ENCODE measurements around the gene SPINK4. TPM values are rescaled to one million over a fixed set of nuclear protein-coding genes. Genes with fewer than 3 reads are reported as not detected.

The SPINK4 gene, protein sequence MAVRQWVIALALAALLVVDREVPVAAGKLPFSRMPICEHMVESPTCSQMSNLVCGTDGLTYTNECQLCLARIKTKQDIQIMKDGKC
- not detected for polyA plus RNA-seq (2012; ENCODE audit: low read depth, missing spikeins)

DNA sequence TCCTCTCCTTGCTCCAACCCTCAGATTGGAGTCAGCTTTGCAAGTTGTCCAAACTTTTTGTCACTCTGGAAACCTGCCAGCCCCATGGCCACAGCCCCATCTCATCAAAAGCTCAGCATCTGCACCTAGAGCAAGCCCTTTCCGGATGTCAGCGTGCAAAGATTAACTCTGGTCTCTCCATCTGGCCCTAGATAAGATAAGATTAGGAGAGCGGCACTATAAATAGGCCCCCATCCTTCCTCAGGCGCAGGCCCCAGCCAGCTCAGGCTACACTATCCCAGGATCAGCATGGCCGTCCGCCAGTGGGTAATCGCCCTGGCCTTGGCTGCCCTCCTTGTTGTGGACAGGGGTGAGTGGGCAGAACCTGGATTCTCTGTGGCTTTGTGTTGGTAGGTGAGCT, at the start of gene SPINK4:
SPINK4 (plus strand) TSS at position 247 of the 400 bp plus-strand sequence; CDS start at position 289, 42 bp downstream.
- FAIRE-seq (no peak), DNase-seq (ENCODE audit: insufficient read length, low spot score) (no peak)
- no peak for TF ChIP-seq TAF1 (IDR thresholded peaks at IDR 0.05; ENCODE audit: low read depth, low read length)

DNA sequence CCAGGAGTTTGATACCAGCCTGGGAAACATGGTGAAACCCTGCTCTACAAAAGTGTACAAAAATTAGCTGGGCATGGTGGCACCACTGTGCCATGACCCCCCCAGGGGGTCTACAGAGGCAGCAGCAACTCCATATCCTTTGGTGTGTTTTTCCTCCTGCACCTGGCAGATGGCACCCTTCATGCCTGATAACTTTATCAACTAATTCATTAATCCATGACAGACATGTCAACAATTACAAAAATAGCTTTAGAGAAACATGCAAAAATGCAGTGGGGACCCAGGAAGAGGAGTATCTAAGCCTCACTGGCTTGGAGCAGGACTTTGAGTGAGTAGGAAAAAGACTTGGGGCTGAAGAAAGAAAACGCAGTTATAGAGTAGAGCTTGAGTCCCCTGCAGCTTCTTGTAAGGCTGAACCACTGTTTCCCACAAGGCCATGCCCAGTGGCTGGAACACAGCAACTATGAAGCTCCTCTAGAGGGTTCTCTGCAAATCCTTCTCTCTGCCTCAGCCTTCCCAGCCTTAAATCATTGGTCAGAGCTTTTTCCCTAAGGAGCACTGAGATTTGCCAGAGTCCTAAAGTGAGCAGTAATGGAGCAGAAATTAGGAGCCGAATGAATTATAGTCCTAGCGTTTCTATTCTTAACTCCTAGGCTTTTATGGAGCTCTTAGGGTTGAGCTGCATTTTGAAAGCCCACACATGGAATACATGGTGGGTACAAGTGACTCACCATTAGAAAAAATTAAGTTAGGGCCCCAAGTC, 47.3 kb upstream of the SPINK4 start:
- FAIRE-seq = no peak
- DNase-seq (ENCODE audit: insufficient read length, low spot score) = no peak
- TF ChIP-seq PAX5 (IDR thresholded peaks at IDR 0.05; ENCODE audit: insufficient read depth, low read length, severe bottlenecking) = no peak

DNA sequence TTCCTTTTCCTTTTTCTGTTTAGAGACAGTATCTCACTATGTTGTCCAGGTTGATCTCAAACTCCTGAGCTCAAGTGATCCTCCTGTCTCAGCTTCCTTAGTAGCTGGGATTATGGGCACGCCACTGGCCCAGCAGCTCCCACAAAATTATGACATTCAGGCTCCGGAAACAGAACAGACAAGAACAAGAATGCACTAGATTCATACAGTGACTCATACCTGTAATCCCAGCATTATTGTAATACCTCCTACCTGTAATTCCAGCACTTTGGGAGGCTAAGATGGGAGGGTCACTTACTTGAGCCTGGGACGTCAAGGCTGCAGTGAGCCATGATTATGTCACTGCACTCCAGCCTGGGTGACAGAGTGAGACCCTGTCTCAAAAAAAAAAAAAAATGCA, 46.1 kb upstream of the SPINK4 start:
- no peak for DNase-seq (ENCODE audit: insufficient read length, low spot score)
- TF ChIP-seq POU2F2 (IDR thresholded peaks at IDR 0.05; ENCODE audit: low read depth, low read length) = no peak
- no peak for TF ChIP-seq PAX5 (IDR thresholded peaks at IDR 0.05; ENCODE audit: insufficient read depth, low read length, severe bottlenecking)
- no peak for TF ChIP-seq POLR2AphosphoS5 (IDR thresholded peaks at IDR 0.05; ENCODE audit: low read depth, low read length)
- no peak for TF ChIP-seq POLR2A (IDR thresholded peaks at IDR 0.05; ENCODE audit: low read depth, low read length)
- no peak for TF ChIP-seq SPI1 (IDR thresholded peaks at IDR 0.05; ENCODE audit: low read depth, low read length)
- no peak for FAIRE-seq

DNA sequence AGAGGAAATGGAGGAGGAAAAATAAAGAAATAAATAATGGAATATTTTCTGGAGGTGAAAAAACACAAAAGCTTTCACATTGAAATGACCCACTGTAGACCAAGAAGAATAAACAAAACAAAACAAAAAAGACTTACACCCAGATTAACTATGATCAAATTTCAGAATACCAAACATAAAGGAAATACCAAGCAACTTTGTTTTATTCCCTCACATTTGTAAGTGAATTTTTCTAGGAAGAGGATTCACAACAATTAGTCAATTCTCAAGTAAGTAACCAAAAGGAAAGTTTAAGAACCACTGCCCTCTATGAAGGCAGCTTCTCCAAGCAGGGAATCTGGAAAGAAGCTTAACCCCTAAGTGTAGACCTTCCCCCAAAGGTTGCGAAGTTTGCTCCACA, 43.2 kb upstream of the SPINK4 start:
- no peak for FAIRE-seq
- TF ChIP-seq SPI1 (IDR thresholded peaks at IDR 0.05; ENCODE audit: low read depth, low read length) (no peak), TAF1 (IDR thresholded peaks at IDR 0.05; ENCODE audit: low read depth, low read length) (no peak), POLR2AphosphoS5 (IDR thresholded peaks at IDR 0.05; ENCODE audit: low read depth, low read length) (no peak), POLR2A (IDR thresholded peaks at IDR 0.05; ENCODE audit: low read depth, low read length) (no peak), POU2F2 (IDR thresholded peaks at IDR 0.05; ENCODE audit: low read depth, low read length) (no peak), PAX5 (IDR thresholded peaks at IDR 0.05; ENCODE audit: insufficient read depth, low read length, severe bottlenecking) (no peak)
- no peak for DNase-seq (ENCODE audit: insufficient read length, low spot score)

DNA sequence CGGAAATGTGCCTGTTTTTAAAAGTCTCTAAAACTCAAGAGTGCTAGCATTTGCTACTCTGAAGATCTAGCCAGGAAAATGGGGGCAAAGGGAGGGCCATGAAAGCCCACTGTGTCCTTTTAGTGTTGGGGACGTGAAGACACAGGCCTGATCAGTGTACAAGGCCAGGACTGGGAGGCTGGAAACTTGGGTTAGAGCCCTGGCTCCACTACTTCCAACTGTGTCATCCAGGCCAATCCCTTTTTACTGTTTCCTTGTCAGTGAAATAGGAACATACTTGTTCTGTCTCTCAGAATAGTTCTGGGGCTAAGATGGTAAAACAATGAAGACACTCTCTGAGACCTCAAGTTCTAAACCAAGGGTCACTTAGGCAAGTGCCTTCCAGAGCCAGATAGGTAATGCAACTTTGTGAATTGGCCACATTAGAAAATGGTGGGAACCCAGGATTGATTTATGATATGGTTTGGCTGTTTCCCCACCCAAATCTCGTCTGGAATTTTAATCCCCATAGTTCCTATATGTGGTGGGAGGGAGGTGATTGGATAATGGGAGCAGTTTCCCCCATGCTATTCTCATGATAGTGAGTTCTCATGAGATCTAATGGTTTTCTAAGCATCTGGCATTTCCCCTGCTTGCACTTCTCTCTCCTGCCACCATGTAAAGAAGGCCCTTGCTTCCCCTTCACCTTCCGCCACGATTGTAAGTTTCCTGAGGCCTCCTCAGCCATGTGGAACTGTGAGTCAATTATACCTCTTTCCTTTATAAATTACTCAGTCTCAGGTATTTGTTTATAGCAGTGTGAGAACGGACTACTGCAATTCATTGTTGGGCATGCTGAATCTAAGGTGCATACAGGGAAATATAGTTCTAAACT, 42.5 kb upstream of the SPINK4 start:
- no peak for DNase-seq (ENCODE audit: insufficient read length, low spot score)
- no peak for TF ChIP-seq PAX5 (IDR thresholded peaks at IDR 0.05; ENCODE audit: insufficient read depth, low read length, severe bottlenecking)
- TF ChIP-seq POU2F2 (IDR thresholded peaks at IDR 0.05; ENCODE audit: low read depth, low read length) = no peak
- no peak for TF ChIP-seq POLR2AphosphoS5 (IDR thresholded peaks at IDR 0.05; ENCODE audit: low read depth, low read length)
- no peak for TF ChIP-seq TAF1 (IDR thresholded peaks at IDR 0.05; ENCODE audit: low read depth, low read length)
- no peak for TF ChIP-seq POLR2A (IDR thresholded peaks at IDR 0.05; ENCODE audit: low read depth, low read length)
- TF ChIP-seq SPI1 (IDR thresholded peaks at IDR 0.05; ENCODE audit: low read depth, low read length) = no peak
- no peak for FAIRE-seq

DNA sequence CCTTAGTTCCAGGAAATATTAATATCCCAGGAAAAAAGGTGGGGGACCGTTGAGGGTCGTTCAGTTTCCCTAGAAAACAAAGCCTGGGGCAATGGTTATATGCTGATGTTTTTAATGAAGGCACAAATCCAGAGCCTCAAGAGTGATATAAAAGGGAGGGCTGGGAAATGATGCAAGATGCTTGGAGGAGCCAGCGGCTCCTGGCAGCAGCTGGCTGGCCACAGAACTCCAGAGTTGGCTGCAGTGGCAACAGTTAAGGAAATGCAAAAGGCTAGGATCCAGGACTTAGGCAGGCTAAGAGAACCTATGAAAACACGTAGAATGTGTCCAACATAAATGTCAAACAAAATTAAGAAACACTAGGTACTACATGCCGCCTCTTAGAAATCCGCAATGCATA, 41.8 kb upstream of the SPINK4 start:
- no peak for FAIRE-seq
- TF ChIP-seq TAF1 (IDR thresholded peaks at IDR 0.05; ENCODE audit: low read depth, low read length) = no peak
- no peak for TF ChIP-seq SPI1 (IDR thresholded peaks at IDR 0.05; ENCODE audit: low read depth, low read length)
- no peak for TF ChIP-seq POU2F2 (IDR thresholded peaks at IDR 0.05; ENCODE audit: low read depth, low read length)
- TF ChIP-seq POLR2A (IDR thresholded peaks at IDR 0.05; ENCODE audit: low read depth, low read length) = no peak
- no peak for TF ChIP-seq POLR2AphosphoS5 (IDR thresholded peaks at IDR 0.05; ENCODE audit: low read depth, low read length)
- TF ChIP-seq PAX5 (IDR thresholded peaks at IDR 0.05; ENCODE audit: insufficient read depth, low read length, severe bottlenecking) = no peak

DNA sequence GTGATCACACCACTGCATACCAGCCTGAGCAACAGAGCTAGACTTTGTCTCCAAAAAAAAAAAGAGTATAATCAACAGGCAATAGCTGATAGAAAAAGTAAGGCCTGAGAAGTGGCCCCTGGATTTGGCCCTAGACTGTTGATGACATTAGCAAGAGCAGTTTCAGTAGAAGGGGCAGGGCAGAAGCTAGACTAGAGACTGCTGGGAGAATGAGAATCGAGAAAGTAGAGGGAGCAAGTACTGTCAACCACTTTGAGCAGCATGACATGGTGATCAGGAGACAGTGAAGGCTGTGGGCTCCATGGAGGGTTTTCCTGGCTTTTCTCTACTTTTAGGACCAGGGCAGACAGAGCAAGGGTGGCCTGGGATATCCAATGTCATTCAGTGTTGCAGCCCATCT, 37.9 kb upstream of the SPINK4 start:
- TF ChIP-seq POU2F2 (IDR thresholded peaks at IDR 0.05; ENCODE audit: low read depth, low read length) (no peak), PAX5 (IDR thresholded peaks at IDR 0.05; ENCODE audit: insufficient read depth, low read length, severe bottlenecking) (no peak), TAF1 (IDR thresholded peaks at IDR 0.05; ENCODE audit: low read depth, low read length) (no peak), SPI1 (IDR thresholded peaks at IDR 0.05; ENCODE audit: low read depth, low read length) (no peak), POLR2AphosphoS5 (IDR thresholded peaks at IDR 0.05; ENCODE audit: low read depth, low read length) (no peak), POLR2A (IDR thresholded peaks at IDR 0.05; ENCODE audit: low read depth, low read length) (no peak)
- DNase-seq (ENCODE audit: insufficient read length, low spot score) (no peak), FAIRE-seq (peak; percentile 59)

More for the DNA sequence above, 41.8 kb upstream of the SPINK4 start:
- no peak for DNase-seq (ENCODE audit: insufficient read length, low spot score)

DNA sequence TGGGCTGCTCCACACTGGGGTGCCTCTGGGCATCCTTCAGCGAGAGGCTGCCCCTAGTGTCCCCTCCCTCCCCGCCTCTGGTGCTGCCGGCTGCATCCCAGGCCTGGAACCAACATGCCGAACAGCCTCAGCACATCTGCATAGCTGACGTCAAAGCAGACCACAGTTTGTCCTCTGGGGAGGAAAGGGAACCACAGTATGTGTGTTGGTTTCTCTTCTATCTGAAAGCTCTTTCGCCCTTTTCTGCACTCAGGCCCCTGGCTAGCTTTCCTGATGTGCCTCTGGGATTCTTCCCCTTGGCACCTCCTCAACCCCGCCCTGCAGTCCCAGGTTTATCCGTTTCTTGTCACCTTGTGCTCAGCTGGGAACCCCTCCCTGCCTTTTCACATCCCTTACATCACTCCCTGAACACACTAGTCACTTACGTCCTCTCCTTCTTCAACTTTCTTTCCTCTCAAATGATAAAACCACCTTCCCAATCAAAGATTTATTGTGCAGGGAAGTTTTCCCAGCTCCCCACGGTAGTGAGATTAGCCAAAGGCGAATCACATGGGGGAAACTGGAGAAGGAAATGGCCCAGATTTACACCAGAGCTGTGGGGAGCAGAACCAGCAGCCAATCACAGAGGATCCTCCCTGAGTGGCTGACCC, 37.3 kb upstream of the SPINK4 start:
- TF ChIP-seq POU2F2 (IDR thresholded peaks at IDR 0.05; ENCODE audit: low read depth, low read length) (peak; percentile 97), PAX5 (IDR thresholded peaks at IDR 0.05; ENCODE audit: insufficient read depth, low read length, severe bottlenecking) (no peak), POLR2A (IDR thresholded peaks at IDR 0.05; ENCODE audit: low read depth, low read length) (no peak), SPI1 (IDR thresholded peaks at IDR 0.05; ENCODE audit: low read depth, low read length) (0 out of 2 replicates have a peak, but pooled peaks have one; percentile 4), TAF1 (IDR thresholded peaks at IDR 0.05; ENCODE audit: low read depth, low read length) (no peak), POLR2AphosphoS5 (IDR thresholded peaks at IDR 0.05; ENCODE audit: low read depth, low read length) (no peak)
- FAIRE-seq (peak; percentile 96), DNase-seq (ENCODE audit: insufficient read length, low spot score) (peak; percentile 25)

DNA sequence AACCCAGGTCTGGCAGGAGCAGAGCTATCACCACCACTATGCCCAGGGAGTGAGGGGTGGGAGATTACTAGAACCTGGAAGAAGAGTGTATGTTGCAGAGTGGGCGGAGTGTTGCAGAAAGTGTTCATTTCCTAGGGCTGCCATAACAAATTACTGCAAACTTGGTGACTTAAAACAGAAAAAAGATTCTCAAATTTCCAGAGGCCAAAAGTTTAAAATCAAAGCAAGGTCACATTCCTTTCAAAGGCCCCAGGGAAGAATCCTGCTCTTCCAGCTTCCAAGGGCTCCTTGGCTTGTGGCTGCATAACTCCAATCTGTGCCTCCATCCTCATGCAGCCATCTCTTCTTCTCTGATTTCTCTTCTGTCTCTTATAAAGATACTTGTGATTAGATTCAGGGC, 30.6 kb upstream of the SPINK4 start:
- DNase-seq (ENCODE audit: insufficient read length, low spot score) (no peak), FAIRE-seq (no peak)
- TF ChIP-seq PAX5 (IDR thresholded peaks at IDR 0.05; ENCODE audit: insufficient read depth, low read length, severe bottlenecking) = no peak
